RCC 7860 (cell line): ENCODE results near the gene PLPPR2.
"Not testable (repeated sequence)": the region's sequence is repeated elsewhere in the genome, so short reads cannot be mapped to it uniquely, and the experiment has no call there.

Experiments used
- DNase-seq: peaks from one replicate; pipeline ENCODE4 v3.0.0-alpha.2; 2015; ENCODE audit warnings: low spot score
- FAIRE-seq: peaks from 2 replicates; lab custom pipeline; 2012; peaks lifted over from hg19 to GRCh38; lab: Jason Lieb, UNC

PLPPR2 gene

GRCh38 chr19:11355160-11356073 is at the start of gene PLPPR2:
Gene PLPPR2, plus strand, starts transcription at chr19:11355432. Its CDS starts 2,242 bp downstream, at chr19:11357674.
- DNase-seq (peak; percentile 44), FAIRE-seq (no peak)

- DNase-seq (no peak), FAIRE-seq (no peak)
These were observed 48.9 kb upstream of the PLPPR2 start for GRCh38 chr19:11306337-11306736.

- not testable (repeated sequence) for DNase-seq
These were observed 34.8 kb upstream of the PLPPR2 start for GRCh38 chr19:11320278-11320995.

GRCh38 chr19:11321191-11322126 is 33.8 kb upstream of the PLPPR2 start:
- FAIRE-seq (no peak), DNase-seq (no peak)

More at GRCh38 chr19:11320278-11320995, 34.8 kb upstream of the PLPPR2 start:
- not testable (repeated sequence) for FAIRE-seq

GRCh38 chr19:11322269-11323024 is 32.8 kb upstream of the PLPPR2 start:
- no peak for FAIRE-seq
- no peak for DNase-seq

GRCh38 chr19:11323601-11324078 is 31.6 kb upstream of the PLPPR2 start:
- FAIRE-seq (no peak), DNase-seq (no peak)

GRCh38 chr19:11324079-11324661 is 31.1 kb upstream of the PLPPR2 start:
- DNase-seq (peak; percentile 62), FAIRE-seq (peak; percentile 76)

GRCh38 chr19:11324748-11325389 is 30.4 kb upstream of the PLPPR2 start:
- DNase-seq, result no peak
- FAIRE-seq, result no peak

- DNase-seq, result no peak
- no peak for FAIRE-seq
These were observed 29.7 kb upstream of the PLPPR2 start for GRCh38 chr19:11325544-11325943.

GRCh38 chr19:11330127-11330526 is 25.1 kb upstream of the PLPPR2 start:
- FAIRE-seq, result no peak
- DNase-seq, result no peak

GRCh38 chr19:11331502-11331901 is 23.7 kb upstream of the PLPPR2 start:
- no peak for FAIRE-seq
- DNase-seq, result no peak

GRCh38 chr19:11332822-11333221 is 22.4 kb upstream of the PLPPR2 start:
- no peak for FAIRE-seq
- DNase-seq, result no peak

GRCh38 chr19:11333838-11334237 is 21.4 kb upstream of the PLPPR2 start:
- FAIRE-seq, result not testable (repeated sequence)
- peak; percentile 9 for DNase-seq

- DNase-seq (no peak), FAIRE-seq (no peak)
These were observed 19.6 kb upstream of the PLPPR2 start for GRCh38 chr19:11335449-11336146.

GRCh38 chr19:11337080-11337479 is 18.2 kb upstream of the PLPPR2 start:
- DNase-seq, result no peak
- FAIRE-seq, result no peak

- no peak for DNase-seq
- no peak for FAIRE-seq
These were observed 17.1 kb upstream of the PLPPR2 start for GRCh38 chr19:11338121-11338520.

GRCh38 chr19:11338569-11339253 is 16.5 kb upstream of the PLPPR2 start:
- FAIRE-seq, result no peak
- no peak for DNase-seq
